ENCODE results near the gene LIPF.
A peak's percentile ranks its signal among the peaks of the same experiment; 100 is the strongest.
"Not testable (repeated sequence)": the region's sequence is repeated elsewhere in the genome, so short reads cannot be mapped to it uniquely, and the experiment has no call there.

Gene LIPF, protein sequence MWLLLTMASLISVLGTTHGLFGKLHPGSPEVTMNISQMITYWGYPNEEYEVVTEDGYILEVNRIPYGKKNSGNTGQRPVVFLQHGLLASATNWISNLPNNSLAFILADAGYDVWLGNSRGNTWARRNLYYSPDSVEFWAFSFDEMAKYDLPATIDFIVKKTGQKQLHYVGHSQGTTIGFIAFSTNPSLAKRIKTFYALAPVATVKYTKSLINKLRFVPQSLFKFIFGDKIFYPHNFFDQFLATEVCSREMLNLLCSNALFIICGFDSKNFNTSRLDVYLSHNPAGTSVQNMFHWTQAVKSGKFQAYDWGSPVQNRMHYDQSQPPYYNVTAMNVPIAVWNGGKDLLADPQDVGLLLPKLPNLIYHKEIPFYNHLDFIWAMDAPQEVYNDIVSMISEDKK

DNA sequence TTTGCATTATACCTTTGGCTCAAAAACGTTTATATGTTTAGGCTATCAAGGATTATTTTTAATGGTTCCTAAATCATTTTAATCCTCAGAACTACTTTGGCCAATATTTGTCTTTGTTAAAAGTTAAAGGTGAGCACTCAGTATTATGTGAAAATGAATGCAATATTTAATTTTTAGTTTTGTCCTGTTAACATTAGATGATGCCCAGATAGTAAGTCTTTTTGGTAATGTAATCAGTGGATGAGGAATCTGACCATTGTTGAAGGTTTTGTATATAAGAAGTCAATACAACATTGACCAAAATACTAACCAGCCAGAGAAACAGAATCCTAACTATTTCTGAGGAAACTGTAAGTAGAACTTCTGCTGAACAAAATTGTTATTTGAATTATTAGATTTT is at the start of gene LIPF:
TSS of gene LIPF (plus strand) at position 301 of the 400 bp plus-strand sequence. CDS start 2,856 bp downstream, outside the sequence.
- no peak for DNase-seq

DNA sequence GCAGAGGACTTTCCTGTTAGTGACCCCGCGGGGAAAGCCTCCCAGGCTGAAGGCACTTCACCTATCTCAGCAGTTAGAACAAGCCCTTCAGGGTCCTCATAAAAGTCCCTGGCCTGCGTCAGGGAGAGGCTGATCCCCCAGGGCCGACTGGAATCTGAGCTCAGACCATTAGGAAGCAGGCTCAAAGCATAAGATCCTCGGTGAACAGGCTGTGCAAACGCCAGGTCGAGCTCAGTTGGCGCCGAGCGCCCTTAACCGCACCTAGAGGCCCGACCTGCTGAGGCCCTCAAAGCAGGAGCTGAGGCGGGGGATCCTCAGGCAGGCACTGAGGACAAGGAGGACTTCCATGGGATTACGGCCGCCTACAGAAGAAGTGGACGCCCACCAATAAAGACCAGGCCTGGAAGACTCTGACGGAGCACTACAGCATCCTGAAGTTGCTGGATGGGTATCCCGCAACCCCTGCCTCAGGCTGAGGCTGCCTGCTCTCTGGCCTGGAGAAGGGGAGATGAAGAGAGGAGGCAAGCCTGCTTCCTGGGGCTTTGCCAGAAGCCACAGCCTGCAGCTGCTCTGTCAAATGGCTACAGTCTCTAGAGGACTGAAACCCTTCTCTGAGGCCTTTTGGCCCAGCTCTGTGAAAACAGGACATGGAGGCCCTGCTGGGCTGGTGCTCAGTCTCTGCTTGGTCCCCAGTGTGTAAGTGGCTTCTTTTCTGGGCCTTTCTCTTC is 47.8 kb upstream of the LIPF start:
- DNase-seq, result no peak

DNA sequence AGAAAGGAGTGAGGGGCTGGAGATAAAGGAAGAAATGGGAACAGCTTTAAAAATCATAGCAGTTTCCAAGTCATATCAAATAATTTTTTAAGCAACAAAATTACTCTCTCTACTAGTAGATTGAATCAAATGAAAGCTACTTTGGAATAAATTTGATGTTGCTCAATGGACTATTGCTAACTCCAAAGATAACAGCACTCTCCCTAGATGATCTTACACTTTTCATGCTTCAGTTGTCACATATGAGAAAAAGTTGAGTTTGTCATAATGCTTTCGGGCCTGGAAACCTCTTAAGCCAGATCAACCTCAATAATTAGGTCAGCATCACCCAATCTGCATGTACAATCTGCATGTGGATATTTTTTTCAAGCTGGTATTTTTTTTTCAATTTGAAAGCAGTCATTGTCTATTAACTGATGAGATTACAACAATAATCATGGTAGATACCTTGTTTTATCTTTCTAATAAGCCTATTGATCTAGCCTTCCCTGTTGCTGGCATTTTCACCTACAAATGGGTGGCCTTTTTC is 46.4 kb upstream of the LIPF start:
- no peak for DNase-seq

DNA sequence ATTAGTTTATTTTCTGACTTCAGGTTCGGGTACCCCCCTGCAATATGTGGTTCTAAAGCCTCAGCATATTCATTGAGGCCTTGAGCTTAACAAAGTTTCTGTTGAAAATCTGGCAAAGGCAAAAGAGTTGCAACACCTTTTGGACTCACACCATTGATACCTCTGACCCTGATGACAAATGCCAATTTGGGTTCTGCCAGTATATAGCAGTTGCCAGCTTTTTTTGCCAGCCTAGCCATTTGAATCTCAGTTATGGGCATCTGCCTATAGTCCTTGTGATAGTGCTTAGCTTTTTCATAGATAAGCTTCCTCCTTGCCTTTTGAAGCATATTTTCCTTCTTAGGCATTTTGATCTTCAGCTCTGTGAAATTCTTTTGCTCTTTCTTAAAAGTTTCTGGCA is 45.7 kb upstream of the LIPF start:
- no peak for DNase-seq

DNA sequence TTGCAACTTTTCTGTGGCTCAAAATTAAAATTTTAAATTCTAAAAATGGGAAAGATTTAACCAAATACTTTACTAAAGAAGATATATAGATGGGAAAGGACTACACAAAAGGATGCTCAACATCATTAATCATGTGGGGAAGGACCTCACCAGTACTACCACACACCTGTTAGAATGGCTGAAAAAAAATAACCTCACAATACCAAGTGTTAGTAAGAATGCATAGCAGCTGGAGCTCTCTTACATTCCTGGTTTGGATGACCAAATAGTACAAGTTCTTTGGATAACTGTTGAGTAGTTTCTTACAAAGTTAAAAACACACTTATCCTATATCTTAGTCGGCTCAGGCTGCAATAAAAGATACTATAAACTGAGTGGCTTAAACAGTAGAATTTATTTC is 43.8 kb upstream of the LIPF start:
- no peak for DNase-seq

DNA sequence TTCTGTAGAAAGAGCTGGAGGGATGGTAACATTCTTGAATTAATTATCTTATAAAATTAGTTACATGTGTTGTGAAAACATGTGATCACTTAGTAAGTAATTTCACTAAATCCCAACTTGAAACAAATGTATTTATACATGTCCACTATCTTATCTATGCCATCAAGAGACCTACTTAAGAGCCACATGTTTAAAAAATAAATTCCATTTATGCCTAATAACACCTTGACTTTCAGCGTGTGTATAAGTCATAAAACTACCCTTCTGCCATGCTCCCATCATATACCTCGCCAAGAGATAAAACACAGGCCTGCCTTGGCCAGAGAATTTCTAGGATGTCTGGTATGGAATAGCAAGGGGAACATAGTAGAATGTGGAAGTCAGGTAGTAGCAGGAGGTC is 40.4 kb upstream of the LIPF start:
- DNase-seq, result no peak

DNA sequence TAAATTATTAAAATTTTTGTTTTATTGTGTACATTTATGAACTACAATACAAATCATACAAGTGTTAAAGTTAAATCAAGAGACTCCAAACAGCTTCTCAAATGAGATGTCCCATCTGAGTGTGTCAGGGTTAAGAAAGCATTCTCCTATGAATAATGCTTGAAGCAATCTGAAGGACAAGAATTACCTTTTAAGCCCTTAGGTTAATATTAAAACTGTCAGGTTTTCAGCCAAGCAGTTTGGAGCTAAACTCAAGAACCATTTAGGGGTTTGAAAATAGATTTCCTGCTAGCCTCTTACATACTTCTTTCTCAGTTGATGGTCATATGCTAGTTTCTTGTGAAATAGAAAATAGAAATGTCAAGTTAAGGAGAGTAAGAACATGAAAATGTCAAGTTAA is 39.4 kb upstream of the LIPF start:
- no peak for DNase-seq

DNA sequence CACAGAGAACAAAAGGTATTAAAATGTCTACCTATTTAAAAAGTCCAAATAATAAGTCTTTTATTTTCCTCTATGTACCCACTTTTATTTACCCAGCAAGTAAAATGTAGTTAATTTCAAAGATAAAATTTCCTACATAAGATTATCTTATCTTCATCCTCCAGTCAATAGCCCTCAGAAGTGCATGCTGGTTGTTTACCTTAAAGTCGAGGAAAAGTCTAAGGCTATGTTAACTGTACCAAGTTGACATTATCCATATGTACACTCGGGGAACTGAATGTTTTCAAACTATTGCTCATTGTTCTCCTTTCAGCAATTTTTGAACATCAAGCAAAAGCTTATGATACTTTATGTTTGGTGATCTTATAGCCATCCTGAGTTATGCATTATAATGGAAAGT is 24.1 kb upstream of the LIPF start:
- DNase-seq, result no peak

DNA sequence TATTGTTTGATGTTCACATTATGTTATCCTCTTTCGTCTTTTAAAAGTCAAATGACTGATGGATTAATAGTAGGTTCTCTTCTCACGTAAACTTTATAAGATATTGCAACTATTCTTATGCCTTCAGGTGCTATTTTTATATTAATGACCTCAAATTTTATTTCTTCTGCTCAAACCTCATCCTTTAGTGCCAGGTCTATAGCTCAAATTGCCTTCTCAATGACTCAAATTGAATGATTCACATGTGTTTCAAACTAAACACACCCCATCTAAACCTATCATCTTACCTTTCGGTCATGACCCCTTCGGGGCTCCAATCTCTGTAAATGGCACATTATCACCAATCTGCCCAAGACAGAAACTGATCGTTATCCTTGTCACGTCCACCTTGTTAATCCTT is 22.0 kb upstream of the LIPF start:
- DNase-seq, result peak in 1 of 3 experiments; percentile 21

DNA sequence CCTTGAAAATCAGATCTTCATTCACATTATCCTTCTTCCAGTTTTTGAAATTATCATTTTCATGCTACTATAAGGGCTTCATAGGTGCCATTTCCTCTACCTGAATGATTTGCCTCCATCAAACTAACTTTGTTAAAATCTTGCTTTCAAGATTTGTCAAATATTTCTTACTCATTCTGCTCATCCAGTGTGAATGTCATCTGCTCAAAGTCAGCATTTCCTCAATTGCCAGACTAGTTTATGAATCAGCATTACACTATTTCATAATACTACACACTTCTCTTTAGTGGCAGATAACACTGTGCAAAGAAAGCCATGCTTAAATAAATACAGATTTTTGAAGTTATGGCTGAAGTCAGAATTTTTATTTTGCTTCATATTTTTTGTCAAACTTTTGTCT is 21.3 kb upstream of the LIPF start:
- DNase-seq, result no peak

DNA sequence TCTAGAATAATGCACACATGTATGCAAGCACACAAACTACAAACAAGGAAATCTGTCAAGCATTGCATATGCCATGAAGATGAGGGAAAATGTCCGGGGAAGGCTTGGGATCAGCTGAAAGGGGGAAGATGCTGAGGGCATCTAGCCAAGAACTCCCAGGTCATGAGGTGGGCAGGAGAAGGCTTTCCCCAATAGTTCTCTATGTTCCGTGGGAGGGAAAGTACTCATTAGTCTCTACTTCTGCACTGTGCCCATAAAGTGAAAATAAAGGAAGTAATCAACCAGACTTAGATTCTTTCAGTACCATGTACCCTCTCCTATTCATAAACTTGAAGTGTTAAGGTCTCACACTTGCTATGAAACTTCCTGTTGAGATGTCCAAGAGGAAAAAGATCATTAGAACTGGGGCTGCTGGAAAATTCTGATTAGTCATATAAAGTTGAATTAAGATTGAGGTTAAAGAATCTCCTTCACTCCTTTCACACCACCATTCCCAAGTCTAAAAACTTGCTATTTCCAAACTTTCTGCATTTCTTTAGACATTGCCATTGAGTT is 17.1 kb upstream of the LIPF start:
- no peak for DNase-seq

DNA sequence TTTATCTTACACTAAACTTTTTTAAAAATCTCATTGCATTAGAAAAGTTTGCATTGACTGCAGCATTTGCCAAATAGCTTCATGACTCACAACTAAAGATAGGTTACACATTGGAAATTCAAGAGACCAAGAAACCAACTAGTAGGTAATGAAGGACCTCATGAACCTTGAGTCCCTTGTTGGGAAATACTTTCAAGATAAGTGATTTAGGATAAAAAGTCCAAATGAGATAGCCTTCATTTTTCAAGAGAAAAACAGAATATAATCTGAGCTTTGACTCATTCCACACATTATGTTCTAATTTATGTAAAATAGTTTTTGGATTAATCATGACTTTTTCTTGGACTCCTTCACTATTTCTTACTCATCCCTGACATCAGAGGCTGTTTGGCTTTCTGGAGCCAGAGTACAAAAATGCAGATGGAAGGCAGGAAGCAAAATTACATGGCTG is 13.1 kb upstream of the LIPF start:
- DNase-seq, result no peak

DNA sequence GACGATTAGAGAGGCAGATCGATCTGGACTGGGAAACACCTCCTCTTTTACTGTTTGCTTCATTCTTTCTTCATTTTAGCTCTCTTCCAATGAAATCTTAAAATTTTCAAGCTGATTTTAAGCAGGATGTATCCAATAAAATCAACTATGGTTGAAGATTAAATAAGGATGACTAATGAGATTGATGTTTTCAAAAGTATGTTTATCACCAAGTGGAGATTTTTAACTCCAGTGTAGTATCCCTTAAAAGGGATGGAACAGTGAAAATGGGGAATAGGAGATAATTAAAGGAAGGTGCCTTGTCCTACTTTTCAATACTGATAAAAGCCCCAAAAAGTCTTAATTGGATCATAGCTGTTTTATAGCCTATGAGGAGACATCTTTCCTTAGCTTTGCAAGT is 11.6 kb upstream of the LIPF start:
- DNase-seq, result no peak

DNA sequence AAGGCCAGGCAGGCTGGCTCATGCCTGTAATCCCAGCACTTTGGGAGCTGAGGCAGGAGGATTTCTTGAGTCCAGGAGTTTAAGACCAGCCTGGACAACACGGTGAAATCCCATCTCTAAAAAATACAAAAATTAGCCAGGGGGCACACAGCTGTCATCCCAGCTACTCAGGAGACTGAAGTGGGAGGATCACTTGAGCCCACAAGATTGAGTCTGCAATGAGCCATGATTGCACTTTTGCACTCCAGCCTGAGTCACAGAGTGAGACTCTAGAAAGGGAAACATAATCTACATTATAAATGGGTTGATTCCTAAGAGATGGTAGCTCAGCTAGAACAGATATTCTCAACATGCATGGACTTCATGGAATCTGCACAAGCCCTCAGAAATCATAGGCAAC is 6.3 kb upstream of the LIPF start:
- DNase-seq, result no peak

DNA sequence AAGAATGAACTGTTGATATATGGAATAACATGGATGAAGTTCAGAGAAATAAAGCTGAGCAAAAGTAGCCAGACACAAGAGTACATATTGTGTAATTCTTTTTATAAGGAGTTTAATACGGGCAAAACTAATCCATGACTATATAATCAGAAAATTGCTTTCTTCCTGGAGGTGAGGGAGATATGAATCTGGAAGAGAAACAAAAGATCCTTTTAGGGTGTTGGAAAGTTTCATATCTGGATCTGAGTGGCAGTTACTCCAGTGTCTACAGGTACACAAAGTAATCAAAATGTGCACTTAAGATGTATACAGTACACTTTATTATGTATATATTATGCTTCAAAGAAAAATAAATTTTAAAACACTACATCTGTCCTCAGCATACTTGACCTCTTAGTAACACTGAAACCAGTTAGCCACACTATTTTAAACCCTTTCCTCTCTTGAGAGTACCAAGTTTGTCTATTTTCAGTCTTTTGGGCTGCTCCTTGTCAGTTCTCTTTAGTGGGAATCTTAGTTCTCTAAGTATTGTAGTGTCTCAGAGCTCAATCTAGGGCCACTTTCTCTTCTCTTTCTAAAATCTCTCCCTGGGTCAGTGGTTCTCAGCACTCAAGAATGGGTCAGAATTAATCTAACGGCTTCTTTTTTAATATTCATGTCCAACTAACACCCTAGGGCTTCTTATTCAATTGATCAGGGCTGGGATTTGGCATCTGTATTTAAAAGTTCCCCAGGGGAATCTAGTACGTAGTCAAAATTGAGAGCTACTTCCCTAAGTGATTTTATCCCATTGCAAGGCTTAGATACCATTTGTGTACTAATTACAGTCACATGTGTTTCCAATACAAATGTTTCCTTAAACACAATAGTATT is 4.3 kb upstream of the LIPF start:
- DNase-seq, result no peak

DNA sequence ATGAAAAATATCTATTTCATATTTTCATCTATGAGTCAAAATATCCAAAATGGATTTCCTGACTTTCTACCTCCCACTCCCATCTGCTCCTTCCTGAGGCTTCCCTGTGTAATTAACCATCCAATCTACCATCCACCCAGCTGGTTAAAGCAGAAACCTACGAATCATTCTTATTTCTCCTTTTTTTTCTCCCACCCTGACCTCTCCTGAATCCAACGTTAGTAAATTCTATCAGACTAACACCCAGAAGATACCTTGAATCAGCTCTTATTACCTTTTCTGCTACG is 3.7 kb upstream of the LIPF start:
- DNase-seq, result no peak

DNA sequence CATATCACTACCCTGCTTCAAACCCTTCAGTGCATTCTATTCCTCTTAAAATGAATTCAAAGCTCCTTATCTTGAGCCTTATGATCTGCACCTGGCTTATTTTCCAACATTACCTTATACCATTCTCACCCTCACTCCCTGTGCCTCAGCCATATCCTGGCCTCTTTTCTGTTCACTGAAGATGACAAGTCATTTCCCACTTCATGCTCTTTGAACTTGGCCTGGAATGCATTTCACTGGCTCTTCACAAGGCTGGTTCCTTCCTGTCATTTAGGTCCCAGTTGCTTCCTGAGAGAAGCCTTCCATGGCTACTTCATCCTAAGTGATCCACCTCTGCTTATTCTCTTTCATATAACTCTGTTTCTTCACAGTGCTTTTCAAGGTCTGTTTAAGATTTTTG is 3.2 kb upstream of the LIPF start:
- DNase-seq, result no peak

DNA sequence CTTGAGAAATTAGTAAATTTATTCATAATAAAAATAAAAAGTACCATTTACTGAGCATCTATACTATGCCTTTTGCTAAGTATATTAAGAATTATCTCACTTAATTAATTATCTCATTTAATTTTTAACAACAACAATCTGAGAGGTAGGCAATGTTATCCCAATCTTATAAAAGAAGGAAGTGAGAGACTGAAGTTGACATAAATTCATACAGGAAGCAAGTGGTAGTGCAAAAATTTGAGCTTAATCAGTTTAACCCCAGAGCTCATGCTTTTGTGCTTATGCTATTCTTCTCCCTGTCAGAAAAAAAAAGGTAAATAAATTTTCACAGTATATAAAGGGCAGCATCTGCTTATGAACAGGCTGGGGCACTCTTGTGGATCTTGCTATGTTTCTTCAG is 2.7 kb upstream of the LIPF start:
- no peak for DNase-seq

DNA sequence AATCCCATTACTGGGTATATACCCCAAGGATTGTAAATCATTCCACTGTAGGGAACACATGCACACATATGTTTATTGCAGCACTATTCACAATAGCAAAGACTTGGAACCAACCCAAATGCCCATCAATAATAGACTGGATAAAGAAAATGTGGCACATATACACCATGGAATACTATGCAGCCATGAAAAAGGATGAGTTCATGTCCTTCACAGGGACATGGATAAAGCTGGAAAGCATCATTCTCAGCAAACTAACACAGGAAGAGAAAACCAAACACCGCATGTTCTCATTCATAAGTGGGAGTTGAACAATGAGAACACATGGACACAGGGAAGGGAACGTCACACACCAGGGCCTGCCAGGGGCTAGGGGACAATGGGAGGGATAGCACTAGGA is 1.1 kb upstream of the LIPF start:
- DNase-seq, result not testable (repeated sequence)

DNA sequence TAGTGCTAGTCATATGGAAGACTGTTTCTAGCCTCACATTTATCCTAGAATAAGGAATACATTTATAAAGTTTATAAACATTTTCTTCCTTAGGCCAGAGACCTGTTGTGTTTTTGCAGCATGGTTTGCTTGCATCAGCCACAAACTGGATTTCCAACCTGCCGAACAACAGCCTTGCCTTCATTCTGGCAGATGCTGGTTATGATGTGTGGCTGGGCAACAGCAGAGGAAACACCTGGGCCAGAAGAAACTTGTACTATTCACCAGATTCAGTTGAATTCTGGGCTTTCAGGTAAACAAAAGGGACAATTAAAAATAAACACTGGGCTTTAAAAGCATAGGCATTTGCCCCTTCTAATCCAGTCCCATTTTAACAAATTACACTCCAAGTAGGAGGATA is 4.2 kb downstream of the LIPF start:
- DNase-seq, result no peak

DNA sequence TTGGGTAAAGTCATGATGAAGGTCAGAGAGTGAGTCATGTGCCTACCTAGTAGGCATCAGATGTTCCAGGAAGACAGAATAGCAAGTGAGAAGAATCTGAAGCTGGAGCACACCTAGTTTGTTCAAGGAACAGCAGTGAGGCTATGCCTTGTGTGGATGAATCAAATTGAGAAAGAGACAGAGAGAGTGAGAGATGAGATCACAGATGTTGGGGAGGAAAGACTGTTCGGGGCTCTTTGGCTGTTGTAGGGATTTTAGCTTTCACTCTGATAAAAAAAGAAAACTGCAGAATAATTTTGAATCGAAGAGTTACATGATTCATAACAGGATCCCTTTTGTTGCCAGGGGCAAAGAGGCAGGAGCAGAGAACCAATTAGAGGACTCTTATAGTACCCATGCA is 6.3 kb downstream of the LIPF start:
- no peak for DNase-seq

DNA sequence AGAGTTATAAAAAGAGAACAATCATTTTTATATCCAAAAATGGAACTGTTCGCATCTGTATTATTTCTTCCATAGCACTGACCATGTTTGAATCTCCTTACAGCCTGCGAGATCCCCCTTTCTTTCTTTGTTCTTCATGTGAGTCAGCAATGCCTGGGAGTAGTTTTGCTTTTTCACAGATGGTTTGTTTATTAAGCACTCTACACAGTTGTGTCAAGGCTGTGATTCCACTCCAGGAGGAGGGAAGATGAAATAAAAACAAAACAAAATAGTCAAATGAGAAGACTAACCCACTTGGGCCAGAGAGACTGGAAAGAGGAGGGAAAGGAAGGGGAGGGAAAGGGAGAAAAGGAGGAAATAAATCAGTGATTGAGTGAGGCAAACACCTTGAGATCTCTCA is 7.8 kb downstream of the LIPF start:
- DNase-seq, result no peak
